Ishikawa (cell line): ENCODE data around the gene GPX1.

Source experiments
- CEBPB ChIP-seq: IDR thresholded peaks from 2 replicates; pipeline ENCODE4 v1.6.1; 2012
- CREB1 ChIP-seq: IDR thresholded peaks from 2 replicates; pipeline ENCODE4 v1.6.1; 2012; ENCODE audit warnings: low read depth
- EP300 ChIP-seq: IDR thresholded peaks from 2 replicates; pipeline ENCODE4 v1.6.1; 2012; ENCODE audit warnings: borderline replicate concordance
- RAD21 ChIP-seq: IDR thresholded peaks from 2 replicates; pipeline ENCODE4 v1.6.1; 2012; ENCODE audit warnings: low read depth
- TAF1 ChIP-seq: IDR thresholded peaks from 2 replicates; pipeline ENCODE4 v1.6.1; 2012; ENCODE audit warnings: low read depth, mild to moderate bottlenecking
- TEAD4 ChIP-seq: IDR thresholded peaks from 2 replicates; pipeline ENCODE4 v1.6.1; 2012
- USF1 ChIP-seq: IDR thresholded peaks from 2 replicates; pipeline ENCODE4 v1.6.1; 2012
- YY1 ChIP-seq: IDR thresholded peaks from 2 replicates; pipeline ENCODE4 v1.6.1; 2012; ENCODE audit warnings: low read depth
- TF ChIP-seq, protein P1 (sequence below): IDR thresholded peaks from 2 replicates; pipeline ENCODE4 v1.6.1; 2012
- TF ChIP-seq, protein P2 (sequence below): IDR thresholded peaks from 2 replicates; pipeline ENCODE4 v1.6.1; 2012; ENCODE audit warnings: low read depth, mild to moderate bottlenecking

GRCh38 chr3:49389297-49389696, 31.1 kb upstream of the GPX1 start:
- TF ChIP-seq EP300 (no peak), TEAD4 (no peak), YY1 (no peak), CEBPB (no peak), RAD21 (no peak), USF1 (no peak), TAF1 (no peak), CREB1 (no peak)
- TF ChIP-seq, protein P1, sequence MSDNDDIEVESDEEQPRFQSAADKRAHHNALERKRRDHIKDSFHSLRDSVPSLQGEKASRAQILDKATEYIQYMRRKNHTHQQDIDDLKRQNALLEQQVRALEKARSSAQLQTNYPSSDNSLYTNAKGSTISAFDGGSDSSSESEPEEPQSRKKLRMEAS = no peak
- TF ChIP-seq, protein P2, sequence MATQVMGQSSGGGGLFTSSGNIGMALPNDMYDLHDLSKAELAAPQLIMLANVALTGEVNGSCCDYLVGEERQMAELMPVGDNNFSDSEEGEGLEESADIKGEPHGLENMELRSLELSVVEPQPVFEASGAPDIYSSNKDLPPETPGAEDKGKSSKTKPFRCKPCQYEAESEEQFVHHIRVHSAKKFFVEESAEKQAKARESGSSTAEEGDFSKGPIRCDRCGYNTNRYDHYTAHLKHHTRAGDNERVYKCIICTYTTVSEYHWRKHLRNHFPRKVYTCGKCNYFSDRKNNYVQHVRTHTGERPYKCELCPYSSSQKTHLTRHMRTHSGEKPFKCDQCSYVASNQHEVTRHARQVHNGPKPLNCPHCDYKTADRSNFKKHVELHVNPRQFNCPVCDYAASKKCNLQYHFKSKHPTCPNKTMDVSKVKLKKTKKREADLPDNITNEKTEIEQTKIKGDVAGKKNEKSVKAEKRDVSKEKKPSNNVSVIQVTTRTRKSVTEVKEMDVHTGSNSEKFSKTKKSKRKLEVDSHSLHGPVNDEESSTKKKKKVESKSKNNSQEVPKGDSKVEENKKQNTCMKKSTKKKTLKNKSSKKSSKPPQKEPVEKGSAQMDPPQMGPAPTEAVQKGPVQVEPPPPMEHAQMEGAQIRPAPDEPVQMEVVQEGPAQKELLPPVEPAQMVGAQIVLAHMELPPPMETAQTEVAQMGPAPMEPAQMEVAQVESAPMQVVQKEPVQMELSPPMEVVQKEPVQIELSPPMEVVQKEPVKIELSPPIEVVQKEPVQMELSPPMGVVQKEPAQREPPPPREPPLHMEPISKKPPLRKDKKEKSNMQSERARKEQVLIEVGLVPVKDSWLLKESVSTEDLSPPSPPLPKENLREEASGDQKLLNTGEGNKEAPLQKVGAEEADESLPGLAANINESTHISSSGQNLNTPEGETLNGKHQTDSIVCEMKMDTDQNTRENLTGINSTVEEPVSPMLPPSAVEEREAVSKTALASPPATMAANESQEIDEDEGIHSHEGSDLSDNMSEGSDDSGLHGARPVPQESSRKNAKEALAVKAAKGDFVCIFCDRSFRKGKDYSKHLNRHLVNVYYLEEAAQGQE = no peak
